ENCODE results near the gene OXSR1.
A peak's percentile ranks its signal among the peaks of the same experiment; 100 is the strongest.
"Not testable (repeated sequence)": the region's sequence is repeated elsewhere in the genome, so short reads cannot be mapped to it uniquely, and the experiment has no call there.

The OXSR1 gene

GRCh38 chr3:38133557-38134405, 31.6 kb upstream of the OXSR1 start:
- H3K4me3 ChIP-seq (ENCODE audit: low read length) = no peak overlapping the region
- H3K4me2 ChIP-seq (ENCODE audit: low read length) = no peak overlapping the region
- H3K9ac ChIP-seq (ENCODE audit: low read length) = no peak overlapping the region
- peaks cover 29% of the 10 kb centered on the region for H4K20me1 ChIP-seq (ENCODE audit: insufficient read depth, low read length)
- peaks cover 39% of the 10 kb centered on the region for H3K79me2 ChIP-seq (ENCODE audit: low read length)
- peaks cover 42% of the 10 kb centered on the region for H3K36me3 ChIP-seq (replicated peaks; ENCODE audit: low read depth, low read length)
- no peaks in the 10 kb centered on the region for H3K9me3 ChIP-seq (ENCODE audit: insufficient read depth, low read length)
- H2AFZ ChIP-seq (ENCODE audit: low read depth, low read length) = no peak overlapping the region
- no peak overlapping the region for H3K27ac ChIP-seq (ENCODE audit: low read length)
- no peak for TF ChIP-seq CTCF (IDR thresholded peaks at IDR 0.05; ENCODE audit: low read depth, low read length)
- TF ChIP-seq EZH2phosphoT487 (IDR thresholded peaks at IDR 0.05; ENCODE audit: low read depth) = no peak
- H3K4me1 ChIP-seq (ENCODE audit: low read length) = peaks cover 36% of the 10 kb centered on the region
- H3K27me3 ChIP-seq (ENCODE audit: low read depth, low read length) = no peaks in the 10 kb centered on the region

GRCh38 chr3:38134517-38135143, 30.7 kb upstream of the OXSR1 start:
- not testable (repeated sequence) for H3K27me3 ChIP-seq (ENCODE audit: low read depth, low read length); H2AFZ ChIP-seq (ENCODE audit: low read depth, low read length); H3K4me2 ChIP-seq (ENCODE audit: low read length); H3K9me3 ChIP-seq (ENCODE audit: insufficient read depth, low read length); H3K27ac ChIP-seq (ENCODE audit: low read length); H3K9ac ChIP-seq (ENCODE audit: low read length); H3K4me3 ChIP-seq (ENCODE audit: low read length)
- peaks cover 29% of the 10 kb centered on the region for H4K20me1 ChIP-seq (ENCODE audit: insufficient read depth, low read length)
- peaks cover 40% of the 10 kb centered on the region for H3K4me1 ChIP-seq (ENCODE audit: low read length)
- H3K36me3 ChIP-seq (replicated peaks; ENCODE audit: low read depth, low read length) = peaks cover 34% of the 10 kb centered on the region
- H3K79me2 ChIP-seq (ENCODE audit: low read length) = peaks cover 47% of the 10 kb centered on the region

GRCh38 chr3:38135621-38136277, 29.6 kb upstream of the OXSR1 start:
- Histone ChIP-seq H3K79me2 (ENCODE audit: low read length) (peaks cover 52% of the 10 kb centered on the region), H3K27ac (ENCODE audit: low read length) (peak overlapping the region; percentile 37), H4K20me1 (ENCODE audit: insufficient read depth, low read length) (peaks cover 22% of the 10 kb centered on the region), H3K36me3 (replicated peaks; ENCODE audit: low read depth, low read length) (peaks cover 35% of the 10 kb centered on the region), H3K4me1 (ENCODE audit: low read length) (peaks cover 40% of the 10 kb centered on the region), H3K9ac (ENCODE audit: low read length) (peak overlapping the region; percentile 86), H3K4me3 (ENCODE audit: low read length) (peak overlapping the region; percentile 82), H3K4me2 (ENCODE audit: low read length) (peak overlapping the region; percentile 87)
- H3K9me3 ChIP-seq (ENCODE audit: insufficient read depth, low read length); H3K27me3 ChIP-seq (ENCODE audit: low read depth, low read length); H2AFZ ChIP-seq (ENCODE audit: low read depth, low read length): not testable (repeated sequence)

GRCh38 chr3:38136393-38136776, 29.0 kb upstream of the OXSR1 start:
- peaks cover 34% of the 10 kb centered on the region for H3K4me1 ChIP-seq (ENCODE audit: low read length)
- peaks cover 54% of the 10 kb centered on the region for H3K79me2 ChIP-seq (ENCODE audit: low read length)
- H2AFZ ChIP-seq (ENCODE audit: low read depth, low read length) = no peak overlapping the region
- peaks cover 16% of the 10 kb centered on the region for H4K20me1 ChIP-seq (ENCODE audit: insufficient read depth, low read length)
- peak overlapping the region; percentile 86 for H3K9ac ChIP-seq (ENCODE audit: low read length)
- H3K27me3 ChIP-seq (ENCODE audit: low read depth, low read length) = no peaks in the 10 kb centered on the region
- H3K9me3 ChIP-seq (ENCODE audit: insufficient read depth, low read length) = no peaks in the 10 kb centered on the region
- H3K4me2 ChIP-seq (ENCODE audit: low read length) = peak overlapping the region; percentile 87
- TF ChIP-seq EZH2phosphoT487 (IDR thresholded peaks at IDR 0.05; ENCODE audit: low read depth) (no peak), CTCF (IDR thresholded peaks at IDR 0.05; ENCODE audit: low read depth, low read length) (no peak)
- H3K36me3 ChIP-seq (replicated peaks; ENCODE audit: low read depth, low read length) = peaks cover 35% of the 10 kb centered on the region
- H3K4me3 ChIP-seq (ENCODE audit: low read length) = peak overlapping the region; percentile 82
- H3K27ac ChIP-seq (ENCODE audit: low read length) = peak overlapping the region; percentile 37
